Kasumi-1 (cell line): Measurements from ENCODE around the gene YPEL1.
"Not testable (repeated sequence)": the region's sequence is repeated elsewhere in the genome, so short reads cannot be mapped to it uniquely, and the experiment has no call there.

Experiments used
- DNase-seq, 2 experiments: peaks; one replicate each; lab custom pipeline; 2025; lab: John Stamatoyannopoulos, UW

The YPEL1 gene

DNA sequence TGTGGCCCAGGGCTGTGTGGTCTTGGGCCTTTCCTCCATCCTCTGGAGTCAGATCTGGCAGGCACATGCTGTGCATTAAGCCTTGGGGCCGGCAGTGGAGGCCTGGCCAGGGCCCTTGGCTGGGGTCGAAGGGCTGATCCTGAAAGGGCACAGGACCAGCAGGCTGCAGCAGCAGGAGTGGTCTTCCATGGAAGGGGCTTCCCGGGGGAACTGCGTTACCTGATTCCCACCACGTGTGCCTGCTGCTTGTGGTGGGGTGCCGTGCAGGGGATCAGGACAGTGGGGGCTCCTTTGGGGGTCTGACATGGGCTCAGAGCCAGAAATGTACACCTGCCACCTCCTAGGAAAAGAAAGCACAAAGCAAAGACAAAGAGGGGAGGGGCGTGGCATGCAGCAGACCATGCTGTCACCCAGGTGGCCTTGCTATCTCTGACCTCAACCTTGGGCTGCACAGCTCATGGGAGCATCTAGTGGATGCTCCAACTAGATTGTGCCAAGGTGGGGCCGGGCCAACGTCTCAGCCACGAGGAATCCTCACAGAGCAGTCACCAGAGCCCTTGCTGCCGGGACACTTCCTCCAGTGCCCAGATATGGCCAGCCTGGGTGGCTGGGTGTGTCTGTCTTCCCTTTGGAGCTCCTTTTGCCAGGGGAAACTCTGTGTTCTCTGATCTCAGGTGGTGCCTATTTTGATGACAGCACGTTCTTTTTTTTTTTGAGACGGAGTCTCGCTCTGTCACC lies 17.9 kb upstream of the YPEL1 start:
- DNase-seq: no peak

DNA sequence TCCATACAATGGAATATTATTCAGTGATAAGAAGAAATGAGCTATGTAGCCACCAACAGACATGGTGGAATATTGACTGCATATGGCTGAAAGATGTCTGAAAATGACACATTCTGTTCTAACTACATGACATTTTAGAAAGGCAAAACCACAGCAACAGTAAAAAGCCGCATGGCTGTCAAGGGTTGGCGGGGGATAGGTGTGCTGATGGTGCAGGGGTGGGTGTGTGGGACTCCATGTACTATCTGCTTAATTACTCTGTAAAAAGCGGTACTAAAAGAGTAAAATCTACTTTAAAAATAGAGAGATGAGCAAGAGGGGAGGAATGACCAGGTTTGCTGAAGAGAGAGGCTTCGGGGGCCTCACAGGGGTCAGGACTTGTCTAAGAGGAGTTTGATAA lies 16.7 kb upstream of the YPEL1 start:
- no peak for DNase-seq

DNA sequence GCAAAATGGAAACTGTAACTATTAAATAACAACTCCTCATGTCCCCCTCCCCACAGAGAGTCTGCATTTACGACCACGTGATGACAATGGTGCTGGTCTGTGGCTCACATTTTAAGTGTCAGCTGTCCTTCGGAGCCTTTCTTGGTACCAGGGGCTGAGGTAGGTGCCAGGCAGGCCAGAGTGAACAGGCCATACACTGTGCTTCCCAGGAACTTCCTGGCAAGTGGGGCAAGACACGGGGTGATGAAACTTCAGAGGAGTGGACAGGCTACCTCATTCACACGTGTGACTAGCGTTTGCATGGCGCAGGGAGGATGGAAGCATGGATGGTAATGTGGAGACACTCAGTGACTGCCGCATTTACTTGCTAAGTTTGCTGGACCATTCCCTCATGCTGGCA lies 10.4 kb upstream of the YPEL1 start:
- DNase-seq: no peak

DNA sequence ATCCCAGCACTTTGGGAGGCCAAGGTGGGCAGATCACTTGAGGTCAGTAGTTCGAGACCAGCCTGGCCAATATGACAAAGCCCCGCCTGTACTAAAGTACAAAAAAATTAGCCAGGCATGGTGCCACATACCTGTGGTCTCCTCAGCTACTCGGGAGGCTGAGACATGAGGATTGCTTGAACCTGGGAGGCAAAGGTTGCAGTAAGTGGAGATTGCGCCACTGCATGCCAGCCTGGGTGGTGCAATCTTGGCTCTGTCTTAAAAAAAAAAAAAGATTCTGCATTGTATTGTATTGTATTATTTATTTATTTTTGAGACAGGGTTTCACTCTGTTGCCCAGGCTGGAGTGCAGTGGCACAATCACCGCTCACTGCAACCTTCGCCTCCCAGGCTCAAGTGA lies 9.3 kb upstream of the YPEL1 start:
- DNase-seq: not testable (repeated sequence)

DNA sequence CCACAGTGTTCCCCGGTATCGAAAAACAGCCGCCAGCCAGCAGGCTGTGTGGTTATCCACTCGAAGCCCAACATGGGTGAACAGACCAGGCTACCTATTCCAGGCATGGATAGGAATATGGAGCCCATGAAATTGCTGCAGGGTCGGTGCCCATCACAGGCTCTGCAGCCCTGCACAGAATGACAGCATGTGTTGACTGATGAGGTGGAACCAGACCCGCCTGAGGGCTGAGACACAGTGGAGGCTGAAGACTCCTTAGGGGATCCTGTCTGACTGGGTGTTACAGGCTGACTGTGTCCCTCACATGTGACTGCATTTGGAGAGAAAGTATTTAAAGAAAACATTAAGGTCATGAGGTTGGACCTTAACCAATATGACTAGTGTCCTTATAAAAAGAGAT lies 6.2 kb upstream of the YPEL1 start:
- no peak for DNase-seq

DNA sequence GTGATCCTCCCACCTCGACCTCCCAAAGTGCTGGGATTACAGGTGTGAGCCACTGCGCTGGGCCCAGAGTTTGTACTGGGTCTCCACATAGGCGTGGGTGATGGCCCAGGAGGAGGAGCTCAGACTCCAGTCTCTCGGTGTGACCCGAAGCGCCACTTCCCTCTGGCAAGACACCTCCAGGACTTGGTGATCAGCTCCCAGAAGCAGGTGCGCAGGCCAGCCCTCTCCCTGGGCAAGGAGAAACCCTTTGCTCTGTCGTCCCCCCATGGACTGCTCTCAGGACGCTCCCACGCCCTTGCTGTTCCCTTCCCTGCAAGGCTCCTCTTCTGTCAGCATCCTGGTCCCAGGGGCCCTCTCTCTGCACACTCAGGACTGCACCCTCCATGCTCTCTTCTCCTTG lies 5.5 kb upstream of the YPEL1 start:
- DNase-seq: no peak

DNA sequence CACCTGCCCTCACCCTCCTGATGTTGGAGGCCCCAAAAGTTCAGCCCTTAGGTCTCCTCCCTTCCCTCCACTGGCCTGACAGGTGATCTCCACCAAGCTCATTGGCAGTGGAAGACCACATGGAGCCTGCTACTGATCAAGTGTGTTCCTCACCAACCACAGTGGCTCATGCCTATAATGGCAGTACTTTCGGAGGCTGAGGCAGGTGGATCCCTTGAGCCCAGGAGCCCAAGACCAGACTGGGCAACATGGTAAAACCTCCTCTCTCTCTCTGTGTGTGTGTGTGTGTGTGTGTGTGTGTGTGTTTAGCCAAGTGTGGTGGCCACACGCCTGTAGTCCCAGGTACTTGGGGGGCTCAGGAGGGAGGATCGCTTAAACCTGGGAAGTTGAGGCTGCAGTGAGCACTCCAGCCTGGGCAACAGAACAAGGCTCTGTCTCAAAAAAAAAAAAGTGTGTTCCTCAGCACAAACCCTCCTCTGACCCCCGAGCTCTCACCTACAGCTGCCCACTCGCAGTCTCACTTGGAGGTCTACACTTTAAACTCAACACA lies 4.3 kb upstream of the YPEL1 start:
- DNase-seq: no peak

DNA sequence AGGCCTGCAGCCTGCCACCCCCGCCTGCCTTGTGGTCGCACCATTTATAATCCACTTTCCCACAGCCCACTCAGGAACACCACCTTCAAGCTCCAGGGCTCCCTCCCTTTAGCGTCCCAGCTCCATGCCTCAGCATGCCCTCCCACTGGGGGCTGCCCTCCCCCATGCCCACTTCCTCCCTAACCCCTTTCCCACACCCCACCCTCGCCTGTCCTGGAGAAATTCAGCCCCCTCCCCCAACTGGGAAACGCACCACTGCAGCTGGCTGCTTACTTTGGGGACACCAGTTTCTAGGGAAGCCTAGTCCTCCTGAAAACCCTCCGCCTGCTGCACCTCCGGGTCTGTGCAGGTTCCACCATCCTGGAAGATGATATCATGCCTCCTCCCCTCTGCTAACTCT lies 3.4 kb upstream of the YPEL1 start:
- no peak for DNase-seq

DNA sequence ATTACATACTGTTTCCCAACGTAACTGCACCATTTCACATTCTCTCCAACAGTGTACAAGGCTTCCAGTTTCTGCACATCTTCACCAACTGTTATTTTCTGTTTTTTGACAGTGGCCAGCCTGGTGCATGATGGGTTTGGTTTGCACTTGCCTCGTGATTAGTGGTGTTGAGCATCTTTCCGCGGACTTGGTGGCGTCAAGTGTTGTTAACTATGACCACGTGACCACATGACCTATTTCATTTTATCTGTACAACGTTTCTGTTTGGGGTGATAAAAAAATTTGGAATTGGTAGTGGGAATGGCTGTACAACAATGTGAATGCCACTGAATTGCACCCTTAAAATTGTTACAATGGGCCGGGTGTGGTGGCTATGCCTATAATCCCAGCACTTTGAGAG lies 2.5 kb upstream of the YPEL1 start:
- DNase-seq: no peak

DNA sequence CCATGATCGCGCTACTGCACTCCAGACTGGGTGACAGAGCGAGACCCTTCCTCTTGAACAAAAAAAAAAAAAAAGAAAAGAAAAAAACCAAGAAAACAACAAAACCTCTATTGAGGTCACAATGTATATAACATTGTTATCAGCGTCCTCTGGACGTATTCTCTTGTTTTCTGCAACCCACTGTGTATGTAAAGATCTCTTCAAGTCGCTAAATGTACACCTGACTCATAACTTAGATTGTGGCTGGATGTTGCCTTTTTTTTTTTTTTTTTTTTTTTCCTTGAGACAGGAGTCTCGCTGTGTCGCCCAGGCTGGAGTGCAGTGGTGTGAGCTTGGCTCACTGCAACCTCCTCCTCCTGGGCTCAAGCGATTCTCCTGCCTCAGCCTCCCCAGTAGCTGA lies 1.4 kb upstream of the YPEL1 start:
- DNase-seq: no peak

DNA sequence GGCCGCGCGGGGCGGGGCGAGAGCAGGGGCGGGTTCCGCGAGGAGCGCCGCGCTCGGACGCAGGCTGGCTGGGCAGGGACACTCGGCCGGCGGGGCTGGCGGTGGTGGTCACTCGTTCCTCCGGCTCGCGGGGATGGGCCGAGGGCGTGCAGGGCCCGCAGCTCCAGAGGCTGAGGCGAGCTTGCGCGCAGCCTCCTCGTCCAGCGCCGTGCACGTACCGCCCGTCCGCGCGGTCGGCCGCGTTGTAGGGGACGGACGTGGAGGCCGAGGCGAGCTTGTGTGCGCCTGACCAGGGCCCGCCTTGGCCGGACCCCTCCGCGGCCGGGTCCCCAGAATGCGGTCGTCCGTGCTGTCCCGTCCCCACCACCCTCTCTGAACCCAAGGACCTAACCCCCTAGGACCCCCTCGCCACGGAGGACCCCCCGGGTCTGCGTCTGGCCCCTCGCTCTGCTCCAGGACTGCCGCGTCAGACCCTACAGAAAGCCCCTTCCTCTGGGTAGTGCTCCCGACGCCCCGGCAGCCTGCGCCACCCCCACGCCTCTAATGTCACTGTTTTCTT lies 569 bp upstream of the YPEL1 start:
- no peak for DNase-seq

DNA sequence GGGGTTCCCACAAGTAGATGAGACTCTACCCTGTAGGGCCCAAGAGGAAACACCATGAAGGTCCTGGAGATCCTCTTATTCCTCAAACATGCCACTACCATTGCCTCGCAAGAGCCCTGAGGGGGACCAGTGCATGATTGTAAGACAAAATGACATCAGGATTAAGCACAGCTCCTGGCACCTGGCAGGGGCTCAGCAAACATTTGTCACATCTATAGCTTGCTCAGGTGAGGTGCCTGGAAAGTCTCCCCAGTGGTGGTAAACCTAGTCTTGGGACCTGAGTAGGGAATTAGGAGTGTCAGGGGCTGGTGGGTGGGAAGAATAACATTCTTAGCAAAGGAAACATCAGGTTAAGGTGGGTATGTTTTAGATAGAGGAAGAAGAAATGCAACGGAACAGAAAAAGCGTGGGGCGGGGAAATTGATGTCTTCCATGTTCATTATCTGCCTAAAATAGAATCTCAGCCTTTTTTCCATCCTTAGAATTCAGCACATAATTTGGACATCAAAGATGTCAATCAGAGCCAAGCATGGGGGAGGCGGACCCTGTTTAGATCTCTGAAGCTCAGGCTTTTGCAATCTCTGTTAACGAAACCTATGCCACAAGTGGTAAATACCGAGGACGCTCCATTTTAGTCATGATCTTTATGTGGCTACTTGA lies 924 bp downstream of the YPEL1 start:
- DNase-seq: peak; percentile 9 to 21

DNA sequence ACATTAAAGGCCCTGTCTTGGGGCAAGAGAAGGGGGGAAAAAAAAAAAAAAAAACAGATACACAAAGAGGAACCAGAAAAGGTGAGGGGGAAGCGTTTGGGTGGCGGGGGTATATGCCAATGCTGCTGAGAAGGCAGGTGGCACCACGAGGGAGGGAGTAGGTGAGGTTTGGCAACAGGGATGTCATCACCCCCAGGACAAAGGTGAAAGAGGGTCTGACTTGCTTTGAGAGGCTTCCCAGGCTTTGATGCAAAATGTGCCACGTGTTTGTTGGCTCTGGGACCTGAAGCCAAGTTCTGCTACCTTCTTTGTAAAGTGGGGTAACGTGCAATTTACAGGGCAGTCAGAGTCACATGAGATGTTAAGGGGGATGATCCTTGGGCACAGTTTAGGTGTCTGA lies 4.1 kb downstream of the YPEL1 start:
- no peak for DNase-seq

DNA sequence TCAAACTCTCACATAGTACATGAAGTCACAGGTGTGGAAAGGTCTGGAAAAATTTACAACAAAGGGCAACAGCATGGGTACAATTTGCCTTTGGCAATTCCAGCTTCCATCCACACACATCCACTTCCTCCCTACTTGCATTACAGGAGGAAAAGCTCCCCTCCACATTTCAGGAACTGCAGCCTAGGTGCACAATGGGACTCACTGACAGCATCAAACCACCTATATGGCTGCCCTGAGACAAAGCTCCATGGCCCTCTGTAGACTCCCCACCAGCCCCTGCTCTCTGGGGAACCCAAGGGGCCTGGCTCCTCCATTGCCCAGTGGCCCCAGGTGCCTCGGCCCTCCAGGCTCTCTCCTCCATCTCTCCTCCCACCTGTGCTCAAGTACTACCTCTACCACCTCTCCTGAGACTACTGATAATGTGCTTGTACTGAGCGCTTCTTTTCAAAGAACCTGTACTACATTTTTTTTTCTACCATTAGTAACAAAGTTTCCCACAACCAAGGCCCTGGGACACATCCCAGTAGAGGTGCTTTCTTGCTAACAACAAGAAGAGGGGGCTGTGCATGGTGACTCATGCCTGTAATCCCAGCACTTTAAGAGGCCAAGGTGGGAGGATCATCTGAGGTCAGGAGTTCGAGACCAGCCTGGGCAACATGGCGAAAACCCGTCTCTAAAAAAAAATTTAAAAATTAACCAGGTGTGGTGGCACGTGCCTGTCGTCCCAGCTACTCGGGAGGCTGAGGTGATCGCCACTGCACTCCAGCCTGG lies 4.9 kb downstream of the YPEL1 start:
- DNase-seq: no peak

DNA sequence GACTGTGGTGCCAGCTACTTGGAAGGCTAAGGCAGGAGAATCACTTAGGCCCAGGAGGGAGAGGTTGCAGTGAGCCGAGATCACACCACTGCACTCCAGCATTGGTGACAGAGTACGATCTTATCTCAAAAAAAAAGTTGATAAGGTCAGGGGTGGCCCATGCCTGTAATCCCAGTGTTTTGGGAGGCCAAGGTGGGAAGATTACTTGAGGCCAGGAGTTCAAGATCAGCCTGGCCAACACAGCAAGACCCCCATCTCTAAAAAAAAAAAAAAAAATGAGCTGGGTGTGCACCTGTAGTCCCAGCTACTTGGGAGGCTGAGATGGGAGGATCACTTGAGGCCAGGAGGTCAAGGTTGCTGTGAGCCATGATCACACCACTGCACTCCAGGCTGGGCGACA lies 6.4 kb downstream of the YPEL1 start:
- not testable (repeated sequence) for DNase-seq

DNA sequence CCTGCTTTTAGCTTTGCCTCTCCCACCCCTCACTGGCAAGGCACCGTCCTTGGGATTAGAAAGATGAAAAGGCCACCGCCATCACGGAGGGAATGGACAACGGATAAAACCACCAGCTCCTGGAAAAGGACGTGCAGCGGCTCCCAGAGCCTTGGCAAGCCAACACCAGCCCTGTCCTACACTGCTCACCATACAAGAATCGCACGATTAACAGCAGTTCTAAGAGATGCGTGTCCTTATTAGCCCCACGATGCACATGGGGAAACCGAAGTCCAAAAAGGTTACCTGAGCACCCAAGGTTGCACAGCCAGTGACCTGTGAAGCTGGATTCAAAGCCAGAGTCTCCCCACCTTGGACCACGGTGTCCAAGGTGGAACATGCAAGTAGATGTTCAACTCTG lies 7.3 kb downstream of the YPEL1 start:
- DNase-seq: no peak

DNA sequence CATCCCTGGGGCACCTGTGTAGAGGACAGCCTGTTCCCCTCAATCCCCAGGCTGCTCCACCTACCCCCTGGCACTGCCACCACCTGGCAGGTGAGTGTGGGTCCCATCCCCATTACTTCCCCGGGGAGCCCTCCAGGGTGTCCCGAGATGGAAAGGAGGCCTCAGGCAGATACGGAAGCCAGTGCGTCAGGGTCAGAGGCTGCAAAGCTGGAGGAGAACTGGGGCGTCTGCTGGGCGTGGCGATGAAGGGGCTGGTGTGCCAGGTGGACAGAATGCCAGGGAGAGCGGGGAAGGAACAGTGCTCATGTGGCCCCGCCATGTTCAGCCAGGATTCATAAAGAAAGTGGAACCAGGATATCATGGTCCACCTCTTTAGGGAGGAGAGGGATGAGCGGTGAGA lies 7.8 kb downstream of the YPEL1 start:
- no peak for DNase-seq

DNA sequence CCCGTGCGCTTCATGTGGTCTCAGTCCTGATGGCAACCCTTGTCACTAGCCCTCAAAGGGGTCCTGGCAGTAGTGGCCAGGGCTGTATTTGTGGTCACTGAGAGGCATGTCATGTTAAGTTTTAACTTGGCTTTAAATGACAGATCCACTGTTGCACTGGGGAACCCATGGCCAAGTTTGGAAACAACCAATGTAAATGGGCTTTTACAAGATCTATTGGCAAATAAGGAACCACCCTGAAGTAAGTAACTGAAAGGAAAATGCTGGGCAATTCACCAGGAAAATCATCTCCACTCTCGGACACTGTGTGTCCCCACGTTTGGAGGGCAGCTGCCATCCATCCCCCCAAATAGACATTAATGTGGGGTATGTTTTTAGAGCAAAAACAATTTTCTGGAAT lies 8.4 kb downstream of the YPEL1 start:
- no peak for DNase-seq

DNA sequence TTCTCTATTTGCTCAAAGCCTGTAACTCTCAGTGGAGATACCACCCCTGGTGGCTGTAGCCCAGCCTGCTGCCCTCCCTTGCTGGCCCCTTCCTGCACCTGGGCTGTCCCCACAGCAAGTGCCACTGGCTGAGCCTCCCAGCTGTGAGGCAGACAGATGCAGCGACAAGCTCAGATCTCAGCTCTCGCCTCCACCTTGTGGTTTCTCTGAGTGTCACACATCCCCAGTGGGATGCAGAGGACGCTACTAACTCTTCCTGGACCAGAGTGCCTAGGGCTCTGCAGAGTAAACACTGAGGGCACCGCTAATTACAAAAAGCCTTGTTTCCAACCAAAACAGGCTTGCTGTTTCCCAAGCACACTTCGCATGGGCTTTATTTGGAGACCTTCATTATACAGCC lies 8.9 kb downstream of the YPEL1 start:
- DNase-seq: peak; percentile 10 to 34

DNA sequence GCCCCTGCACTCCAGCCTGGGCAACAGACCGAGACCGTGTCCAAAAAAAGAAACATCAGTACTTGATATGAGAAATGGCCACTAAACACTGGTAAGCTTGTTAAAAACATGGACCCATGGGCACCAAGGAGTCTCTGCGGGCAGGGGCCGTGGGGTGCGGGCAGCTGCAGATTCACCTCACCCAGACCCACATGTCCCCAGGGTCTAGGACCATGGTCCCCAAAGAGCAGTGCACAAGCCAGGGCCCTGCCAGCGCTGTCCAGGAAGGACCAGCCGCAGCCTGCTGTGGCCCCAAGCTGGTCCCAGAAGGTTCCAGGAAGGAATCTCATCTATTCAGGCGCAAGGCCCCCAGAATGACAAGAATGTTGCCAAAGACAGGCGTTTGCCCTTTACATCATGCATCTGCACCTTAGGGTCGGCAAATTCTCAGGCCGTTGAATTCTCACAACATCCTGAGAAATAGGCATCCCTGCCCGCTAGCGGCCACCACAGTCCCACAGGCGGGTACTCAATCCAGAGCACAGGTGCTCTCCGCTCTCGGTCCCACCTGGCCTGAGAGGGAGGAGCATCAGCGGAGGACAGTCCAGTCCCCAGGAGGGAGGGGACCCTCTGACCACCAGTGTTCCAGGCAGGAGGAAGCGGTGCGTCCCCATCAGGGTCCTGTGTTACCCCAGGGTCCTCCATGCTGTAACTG lies 9.5 kb downstream of the YPEL1 start:
- no peak for DNase-seq

DNA sequence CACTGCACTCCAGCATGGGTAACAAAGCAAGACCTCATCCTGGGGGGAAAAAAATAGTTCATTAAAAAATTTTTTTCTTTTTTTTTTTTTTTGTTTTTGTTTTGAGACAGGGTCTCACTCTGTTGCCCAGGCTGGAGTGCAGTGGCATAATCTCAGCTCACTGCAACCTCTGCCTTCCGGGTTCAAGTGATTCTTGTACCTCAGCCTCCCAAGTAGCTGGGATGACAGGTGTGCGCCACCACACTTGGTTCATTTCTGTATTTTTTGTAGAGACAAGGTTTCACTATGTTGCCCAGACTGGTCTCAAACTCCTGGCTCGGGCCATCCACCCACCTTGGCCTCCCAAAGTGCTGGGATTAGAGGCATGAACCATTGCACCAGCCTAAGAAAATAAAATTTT lies 11.1 kb downstream of the YPEL1 start:
- not testable (repeated sequence) for DNase-seq
